Erythroblast (primary cell): ENCODE results near the gene MEIKIN.

Experiments
- GATA1 ChIP-seq: IDR thresholded peaks from 2 replicates; pipeline ENCODE4 v1.6.1; 2011; ENCODE audit warnings: low read depth, mild to moderate bottlenecking, control low read depth, low read length, moderate library complexity
- POLR2A ChIP-seq: IDR thresholded peaks from 2 replicates; pipeline ENCODE4 v1.6.1; 2011; ENCODE audit warnings: mild to moderate bottlenecking, low read length

- no peak for TF ChIP-seq POLR2A
- TF ChIP-seq GATA1, result no peak
Observed at GRCh38 chr5:131845828-131846227, 99.6 kb downstream of the MEIKIN start.
